ENCODE data around the gene IKBIP.
"Not testable (repeated sequence)": the region's sequence is repeated elsewhere in the genome, so short reads cannot be mapped to it uniquely, and the experiment has no call there.

GRCh38 chr12:98576795-98577194 lies 67.8 kb downstream of the IKBIP start:
- TF ChIP-seq POLR2A (IDR thresholded peaks at IDR 0.05; ENCODE audit: low read depth, low read length); TAF1 (IDR thresholded peaks at IDR 0.05; ENCODE audit: borderline replicate concordance, low read depth, low read length); POLR2AphosphoS5 (IDR thresholded peaks at IDR 0.05; ENCODE audit: low read depth, low read length): not testable (repeated sequence)
